ENCODE data around the gene NAT9. TPM values are rescaled to one million over a fixed set of nuclear protein-coding genes. Genes with fewer than 3 reads are reported as not detected.

NAT9 gene
- total RNA-seq, 1 experiment from 2014 or later = 25.3 TPM

DNA sequence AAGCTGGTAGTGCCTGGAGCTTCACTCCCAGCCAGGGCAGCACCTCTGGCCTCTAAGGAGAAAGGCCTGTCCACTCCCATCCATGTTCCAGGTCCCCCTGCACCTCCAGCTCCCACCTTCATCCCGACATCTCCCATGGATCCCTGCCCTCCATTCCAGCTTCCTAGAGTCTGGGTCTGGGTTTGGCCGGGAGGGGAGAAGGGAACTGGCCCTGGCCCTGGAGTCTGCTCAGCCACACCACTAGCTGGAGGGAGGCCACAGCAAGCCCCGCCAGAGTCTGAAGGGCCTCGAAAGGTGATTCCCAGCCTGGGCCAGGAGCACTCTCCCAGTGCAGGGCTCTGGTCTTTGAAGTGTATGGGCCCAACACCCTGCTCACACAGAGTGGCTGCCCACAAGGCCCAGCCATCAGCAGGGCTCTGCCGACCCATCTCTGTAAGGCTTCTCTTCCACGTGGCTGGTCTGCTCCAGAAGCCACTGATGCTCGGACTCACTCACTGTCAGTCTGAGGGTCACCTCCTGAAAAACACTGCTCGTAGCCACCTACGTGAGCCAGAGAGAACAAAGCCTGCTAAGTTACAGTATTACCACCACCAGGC is 4.7 kb downstream of the NAT9 start:
- Histone ChIP-seq H3K4me2 (ENCODE audit: low read depth, low read length, poor library complexity, severe bottlenecking) (no peak overlapping the region), H3K27me3 (ENCODE audit: low read length) (no peaks in the 10 kb centered on the region), H3K79me2 (ENCODE audit: low read length) (peaks cover 25% of the 10 kb centered on the region), H2AFZ (ENCODE audit: low read length) (no peak overlapping the region), H4K20me1 (ENCODE audit: insufficient read depth, low read depth, low read length) (no peaks in the 10 kb centered on the region; the same call in 1 of the 2 replicates), H3K4me1 (ENCODE audit: low read length) (peaks cover 8% of the 10 kb centered on the region), H3K9me3 (ENCODE audit: low read length) (no peaks in the 10 kb centered on the region), H3K4me3 (ENCODE audit: low read length) (no peak overlapping the region), H3K36me3 (ENCODE audit: insufficient read depth, low read length) (peaks cover 6% of the 10 kb centered on the region; the same call in 1 of the 2 replicates), H3K9me2 (replicated peaks; ENCODE audit: insufficient read depth, low read length) (no peaks in the 10 kb centered on the region), H3K9ac (ENCODE audit: low read length) (no peak overlapping the region), H3K27ac (ENCODE audit: low read length) (no peak overlapping the region)
- no peak for DNase-seq

DNA sequence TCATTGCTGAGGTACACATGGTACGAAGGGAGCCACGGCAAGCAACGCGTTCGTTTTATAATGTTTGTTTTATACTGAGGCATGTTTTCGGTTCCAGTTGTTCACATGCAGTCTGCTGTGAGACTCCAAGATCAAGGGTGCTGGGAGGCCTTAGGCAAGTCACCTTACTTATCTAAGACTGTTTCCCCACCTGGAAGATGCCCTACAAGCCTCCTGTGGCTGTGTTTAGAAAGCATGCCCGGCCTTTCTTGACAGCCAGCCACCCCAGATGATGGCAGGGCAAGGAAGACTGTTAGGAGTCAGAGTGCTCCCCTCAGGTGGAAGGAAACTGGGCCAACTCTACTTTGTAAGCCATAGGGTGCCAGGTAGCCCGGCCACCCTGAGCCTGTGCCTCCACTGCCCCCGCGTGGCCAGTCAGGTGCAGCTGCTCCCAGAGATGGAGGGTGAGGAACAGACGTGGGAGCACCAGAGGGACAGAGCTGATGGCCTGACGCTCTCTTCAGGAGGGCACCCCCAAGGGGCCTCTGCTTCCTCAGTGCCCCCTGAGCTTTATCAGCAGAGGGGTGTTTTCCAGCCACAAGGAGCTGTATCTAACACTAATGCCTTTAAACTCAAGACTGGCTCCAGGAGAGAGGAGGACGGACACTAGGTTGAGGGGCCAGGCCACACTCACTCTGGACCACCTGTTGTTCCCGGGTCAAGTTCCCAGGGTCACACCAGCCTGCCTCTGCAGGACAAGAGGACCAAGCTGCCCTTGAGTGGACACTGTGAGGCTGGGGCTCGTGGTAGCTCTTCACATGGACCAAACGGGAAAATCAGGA is 5.4 kb downstream of the NAT9 start:
- H2AFZ ChIP-seq (ENCODE audit: low read length) = no peak overlapping the region
- no peak overlapping the region for H3K4me2 ChIP-seq (ENCODE audit: low read depth, low read length, poor library complexity, severe bottlenecking)
- no peaks in the 10 kb centered on the region for H3K9me3 ChIP-seq (ENCODE audit: low read length)
- H3K27me3 ChIP-seq (ENCODE audit: low read length) = no peaks in the 10 kb centered on the region
- H3K27ac ChIP-seq (ENCODE audit: low read length) = no peak overlapping the region
- H3K9ac ChIP-seq (ENCODE audit: low read length) = no peak overlapping the region
- H3K9me2 ChIP-seq (replicated peaks; ENCODE audit: insufficient read depth, low read length) = no peaks in the 10 kb centered on the region
- no peak overlapping the region for H3K4me3 ChIP-seq (ENCODE audit: low read length)
- H3K4me1 ChIP-seq (ENCODE audit: low read length) = peaks cover 8% of the 10 kb centered on the region
- DNase-seq = no peak
- H3K79me2 ChIP-seq (ENCODE audit: low read length) = peaks cover 21% of the 10 kb centered on the region
- H3K36me3 ChIP-seq (ENCODE audit: insufficient read depth, low read length) = peaks cover 6% of the 10 kb centered on the region; the same call in 1 of the 2 replicates
- no peaks in the 10 kb centered on the region; the same call in 1 of the 2 replicates for H4K20me1 ChIP-seq (ENCODE audit: insufficient read depth, low read depth, low read length)

- Histone ChIP-seq H2AFZ (ENCODE audit: low read length) (no peak overlapping the region), H3K9me3 (ENCODE audit: low read length) (no peaks in the 10 kb centered on the region), H3K4me2 (ENCODE audit: low read depth, low read length, poor library complexity, severe bottlenecking) (no peak overlapping the region), H3K4me1 (ENCODE audit: low read length) (peaks cover 2% of the 10 kb centered on the region; the same call in 1 of the 2 replicates), H3K79me2 (ENCODE audit: low read length) (peaks cover 13% of the 10 kb centered on the region), H4K20me1 (ENCODE audit: insufficient read depth, low read depth, low read length) (no peaks in the 10 kb centered on the region), H3K9ac (ENCODE audit: low read length) (no peak overlapping the region), H3K36me3 (ENCODE audit: insufficient read depth, low read length) (peaks cover 6% of the 10 kb centered on the region; the same call in 1 of the 2 replicates), H3K27me3 (ENCODE audit: low read length) (no peaks in the 10 kb centered on the region), H3K9me2 (replicated peaks; ENCODE audit: insufficient read depth, low read length) (no peaks in the 10 kb centered on the region), H3K4me3 (ENCODE audit: low read length) (no peak overlapping the region), H3K27ac (ENCODE audit: low read length) (no peak overlapping the region)
- DNase-seq = no peak
These were observed 6.2 kb downstream of the NAT9 start for GRCh38 chr17:74769856-74770497.

DNA sequence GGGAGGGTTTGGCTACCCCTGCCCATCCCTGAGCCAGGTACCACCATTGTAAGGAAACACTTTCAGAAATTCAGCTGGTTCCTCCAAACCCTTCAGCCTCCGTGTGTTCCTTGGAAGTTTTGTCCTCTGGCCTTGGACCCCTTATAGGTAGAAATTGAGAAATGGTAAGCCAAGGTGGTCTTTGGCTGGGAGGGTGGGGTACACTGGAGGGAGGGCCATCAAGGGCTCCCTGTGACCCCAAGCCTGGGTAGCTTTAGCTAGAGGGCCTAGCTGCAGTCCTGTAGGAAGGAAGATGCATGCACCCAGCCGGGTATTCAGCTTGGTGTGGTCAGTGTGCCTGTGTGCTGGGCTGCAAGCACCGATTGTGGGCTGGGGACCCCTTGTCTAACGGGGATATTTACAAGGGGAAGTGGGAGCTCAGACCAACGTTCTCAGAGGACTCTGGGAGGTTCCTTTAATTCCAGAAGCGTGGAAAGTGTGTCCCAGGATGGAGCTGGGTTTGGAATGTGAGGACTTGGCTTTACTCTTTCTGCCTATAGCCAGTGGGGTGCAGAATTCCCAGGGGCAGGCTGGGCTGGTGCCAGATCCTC is 6.8 kb downstream of the NAT9 start:
- H3K36me3 ChIP-seq (ENCODE audit: insufficient read depth, low read length) = peaks cover 6% of the 10 kb centered on the region; the same call in 1 of the 2 replicates
- no peaks in the 10 kb centered on the region for H3K4me1 ChIP-seq (ENCODE audit: low read length)
- no peak overlapping the region for H3K4me3 ChIP-seq (ENCODE audit: low read length)
- no peaks in the 10 kb centered on the region for H4K20me1 ChIP-seq (ENCODE audit: insufficient read depth, low read depth, low read length)
- no peak overlapping the region for H3K27ac ChIP-seq (ENCODE audit: low read length)
- no peak for DNase-seq
- no peaks in the 10 kb centered on the region for H3K27me3 ChIP-seq (ENCODE audit: low read length)
- H3K79me2 ChIP-seq (ENCODE audit: low read length) = peaks cover 11% of the 10 kb centered on the region
- H3K9me2 ChIP-seq (replicated peaks; ENCODE audit: insufficient read depth, low read length) = no peaks in the 10 kb centered on the region
- H3K9me3 ChIP-seq (ENCODE audit: low read length) = no peaks in the 10 kb centered on the region
- H3K9ac ChIP-seq (ENCODE audit: low read length) = no peak overlapping the region
- H2AFZ ChIP-seq (ENCODE audit: low read length) = no peak overlapping the region
- H3K4me2 ChIP-seq (ENCODE audit: low read depth, low read length, poor library complexity, severe bottlenecking) = no peak overlapping the region

GRCh38 chr17:74768763-74769114 is 7.4 kb downstream of the NAT9 start:
- no peak overlapping the region for H3K9ac ChIP-seq (ENCODE audit: low read length)
- no peaks in the 10 kb centered on the region for H4K20me1 ChIP-seq (ENCODE audit: insufficient read depth, low read depth, low read length)

DNA sequence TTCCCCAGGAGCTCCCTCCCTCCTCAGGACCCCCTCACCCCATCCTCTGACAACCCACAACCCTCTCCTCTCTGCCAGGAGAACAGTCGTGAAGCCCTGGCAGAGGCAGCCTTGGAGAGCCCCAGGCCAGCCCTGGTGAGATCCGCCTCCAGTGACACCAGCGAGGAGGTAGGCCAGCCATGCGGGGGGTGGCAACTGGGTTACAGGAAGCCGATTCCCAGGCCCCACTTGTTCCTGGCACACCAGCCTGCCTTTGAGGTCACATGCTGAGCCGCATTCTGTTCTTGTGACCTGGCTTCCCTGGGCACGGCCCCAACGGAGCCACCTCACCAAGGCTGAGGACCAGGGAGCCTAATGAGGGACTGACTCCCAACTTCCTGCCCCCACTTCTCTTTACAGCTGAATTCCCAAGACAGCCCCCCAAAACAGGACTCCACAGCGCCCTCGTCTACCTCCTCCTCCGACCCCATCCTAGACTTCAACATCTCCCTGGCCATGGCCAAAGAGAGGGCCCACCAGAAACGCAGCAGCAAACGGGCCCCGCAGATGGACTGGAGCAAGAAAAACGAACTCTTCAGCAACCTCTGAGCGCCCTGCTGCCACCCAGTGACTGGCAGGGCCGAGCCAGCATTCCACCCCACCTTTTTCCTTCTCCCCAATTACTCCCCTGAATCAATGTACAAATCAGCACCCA is 7.9 kb downstream of the NAT9 start:
- Histone ChIP-seq H3K27ac (ENCODE audit: low read length) (no peak overlapping the region), H2AFZ (ENCODE audit: low read length) (no peak overlapping the region), H3K9ac (ENCODE audit: low read length) (no peak overlapping the region), H3K4me3 (ENCODE audit: low read length) (no peak overlapping the region), H3K4me1 (ENCODE audit: low read length) (peaks cover 5% of the 10 kb centered on the region), H3K36me3 (ENCODE audit: insufficient read depth, low read length) (no peaks in the 10 kb centered on the region), H3K27me3 (ENCODE audit: low read length) (no peaks in the 10 kb centered on the region), H3K4me2 (ENCODE audit: low read depth, low read length, poor library complexity, severe bottlenecking) (no peak overlapping the region), H3K79me2 (ENCODE audit: low read length) (peaks cover 5% of the 10 kb centered on the region), H3K9me3 (ENCODE audit: low read length) (no peaks in the 10 kb centered on the region), H3K9me2 (replicated peaks; ENCODE audit: insufficient read depth, low read length) (no peaks in the 10 kb centered on the region), H4K20me1 (ENCODE audit: insufficient read depth, low read depth, low read length) (no peaks in the 10 kb centered on the region)
- DNase-seq = no peak

More at GRCh38 chr17:74768763-74769114, 7.4 kb downstream of the NAT9 start:
- Histone ChIP-seq H3K9me3 (ENCODE audit: low read length) (no peaks in the 10 kb centered on the region), H3K36me3 (ENCODE audit: insufficient read depth, low read length) (peaks cover 3% of the 10 kb centered on the region; the same call in 1 of the 2 replicates), H3K9me2 (replicated peaks; ENCODE audit: insufficient read depth, low read length) (no peaks in the 10 kb centered on the region), H3K79me2 (ENCODE audit: low read length) (peaks cover 7% of the 10 kb centered on the region), H3K4me2 (ENCODE audit: low read depth, low read length, poor library complexity, severe bottlenecking) (no peak overlapping the region), H3K27ac (ENCODE audit: low read length) (no peak overlapping the region), H3K4me1 (ENCODE audit: low read length) (peaks cover 4% of the 10 kb centered on the region), H3K27me3 (ENCODE audit: low read length) (no peaks in the 10 kb centered on the region), H2AFZ (ENCODE audit: low read length) (no peak overlapping the region), H3K4me3 (ENCODE audit: low read length) (no peak overlapping the region)
- DNase-seq = no peak

DNA sequence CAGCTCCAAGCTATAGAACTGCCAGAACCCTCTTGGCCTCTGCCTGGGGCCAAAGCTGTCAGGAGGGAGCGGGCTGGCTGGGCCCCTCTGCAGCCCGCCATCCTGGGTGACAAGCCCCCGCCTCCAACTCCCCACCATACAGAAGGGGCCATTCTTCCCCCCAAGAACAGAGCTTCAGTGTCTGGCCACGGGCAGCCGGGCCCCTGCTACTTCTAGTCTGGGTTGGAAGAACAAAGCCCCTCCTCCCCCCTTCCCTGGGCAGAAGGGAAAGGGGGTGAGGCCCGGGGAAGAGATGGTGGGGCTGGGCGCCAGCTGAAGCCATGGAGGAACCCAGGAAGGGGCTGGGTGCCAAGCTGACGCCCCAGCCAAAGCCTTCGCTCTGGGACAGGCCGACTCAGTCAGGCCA is 9.0 kb downstream of the NAT9 start:
- Histone ChIP-seq H3K4me2 (ENCODE audit: low read depth, low read length, poor library complexity, severe bottlenecking) (no peak overlapping the region), H3K79me2 (ENCODE audit: low read length) (peaks cover 8% of the 10 kb centered on the region), H4K20me1 (ENCODE audit: insufficient read depth, low read depth, low read length) (no peaks in the 10 kb centered on the region), H3K27ac (ENCODE audit: low read length) (no peak overlapping the region), H3K9me3 (ENCODE audit: low read length) (no peaks in the 10 kb centered on the region), H3K9me2 (replicated peaks; ENCODE audit: insufficient read depth, low read length) (no peaks in the 10 kb centered on the region), H2AFZ (ENCODE audit: low read length) (no peak overlapping the region), H3K4me3 (ENCODE audit: low read length) (no peak overlapping the region), H3K9ac (ENCODE audit: low read length) (no peak overlapping the region), H3K4me1 (ENCODE audit: low read length) (peaks cover 5% of the 10 kb centered on the region), H3K36me3 (ENCODE audit: insufficient read depth, low read length) (no peaks in the 10 kb centered on the region), H3K27me3 (ENCODE audit: low read length) (no peaks in the 10 kb centered on the region)
- no peak for DNase-seq

Data from Karpas-422 (cell line).